Left cardiac atrium (tissue), 4 donors: ENCODE data around the gene GET4. TPM values are rescaled to one million over a fixed set of nuclear protein-coding genes. Genes with fewer than 3 reads are reported as not detected.
A peak's percentile ranks its signal among the peaks of the same experiment; 100 is the strongest.

Source experiments
- ATAC-seq, 2 donors: fragments of 200-7000 bp; cut with Tn5 transposase; one replicate each; pipeline ENCODE4 v1.9.1; 2020; ENCODE audit warnings: mild to moderate bottlenecking in 2 of 2, moderate library complexity in 2 of 2
- DNase-seq: peaks from one replicate; pipeline ENCODE4 v3.0.0-alpha.2; 2020
- intact Hi-C, 2 donors: fragments of 100-400 bp; cut with DNase I; formaldehyde crosslinking; loops; one replicate each; pipeline versions ENCODE4 v1.14.1 to v1.15.1; 2022 to 2023
- total RNA-seq, 2 donors: library from RNA; stranded (reverse); fragmentation: NEBNext Ultra II Directional; extraction: Animal tissue kit (Norgen Biotek cat#: 25700); gene quantifications; one replicate each; pipeline ENCODE4 v1.2.1, GENCODE V29; 2021
- donor health status: DM: no; HTN: yes; CAD: no.
- donor health status: DM: no; HTN: yes; CAD: no; lungs with severe emphysema.
- donor health status: DM: yes; HTN: yes; CAD: no.
- donor health status: Dilated cardiomyopathy.

The GET4 gene
- total RNA-seq, 2 donors from 2014 or later, result 17.8 to 28.3 TPM

DNA sequence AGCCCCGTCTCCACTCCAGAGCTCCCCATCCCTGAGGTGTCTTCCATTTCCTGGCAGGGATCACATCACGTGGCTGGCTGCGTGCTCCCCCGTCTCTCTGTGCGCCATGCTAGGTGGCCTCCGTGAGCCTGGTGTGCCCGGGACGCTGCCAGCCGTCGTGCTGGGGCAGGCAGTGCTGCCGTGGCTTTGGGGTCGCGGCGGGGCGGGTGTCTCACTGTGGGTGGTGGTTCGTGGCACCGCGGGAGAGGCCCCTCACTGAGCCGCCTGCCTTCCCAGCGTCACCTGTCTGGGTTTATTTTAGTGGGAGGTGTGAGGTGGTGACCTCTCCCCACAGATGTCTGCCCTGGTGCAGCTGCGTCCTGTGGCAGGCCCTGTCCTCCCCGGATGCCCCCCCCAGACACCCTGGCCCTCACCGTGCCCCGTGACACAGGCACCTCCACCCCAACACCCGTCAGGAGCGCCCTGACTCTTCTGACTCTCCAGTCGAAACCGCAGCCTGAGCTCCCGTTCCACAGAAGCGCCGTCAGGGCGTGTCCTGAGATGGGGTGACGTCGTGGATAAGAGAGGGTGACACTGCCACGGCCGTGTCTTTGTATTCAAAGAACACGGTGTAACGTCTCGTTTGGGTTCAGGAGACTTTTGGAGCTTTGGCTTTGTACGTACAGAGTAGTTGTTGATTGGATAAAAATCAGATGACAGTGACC is 18.0 kb downstream of the GET4 start:
- no peak for DNase-seq
- ATAC-seq, result no peak
- intact Hi-C loops, result no loop called here

DNA sequence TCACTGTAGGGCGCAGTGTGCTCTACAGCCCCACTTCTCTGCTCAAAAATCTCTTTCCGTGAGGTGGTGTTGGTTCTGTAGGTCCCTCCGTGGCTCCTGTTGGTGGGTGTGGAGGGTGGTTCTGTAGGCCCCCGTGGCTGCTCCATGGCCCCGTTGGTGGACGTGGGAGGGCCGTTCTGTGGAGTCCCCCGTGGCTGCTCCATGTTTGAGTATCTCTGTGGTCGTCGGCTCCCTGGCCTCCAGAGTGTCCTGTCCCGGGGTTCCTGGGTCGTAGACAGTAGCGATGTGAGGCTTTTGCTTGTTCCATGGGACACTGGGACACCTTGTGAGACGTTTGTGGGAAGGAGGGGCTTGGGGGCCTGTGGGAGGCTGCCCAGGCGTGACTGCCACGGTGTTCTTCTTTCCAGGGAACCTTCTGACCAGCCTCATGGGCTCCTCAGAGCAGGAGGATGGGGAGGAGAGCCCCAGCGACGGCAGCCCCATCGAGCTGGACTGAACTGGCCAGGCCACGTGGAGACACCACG is 18.6 kb downstream of the GET4 start:
- DNase-seq (no peak), ATAC-seq (no peak)
- intact Hi-C loops, result no loop called here

DNA sequence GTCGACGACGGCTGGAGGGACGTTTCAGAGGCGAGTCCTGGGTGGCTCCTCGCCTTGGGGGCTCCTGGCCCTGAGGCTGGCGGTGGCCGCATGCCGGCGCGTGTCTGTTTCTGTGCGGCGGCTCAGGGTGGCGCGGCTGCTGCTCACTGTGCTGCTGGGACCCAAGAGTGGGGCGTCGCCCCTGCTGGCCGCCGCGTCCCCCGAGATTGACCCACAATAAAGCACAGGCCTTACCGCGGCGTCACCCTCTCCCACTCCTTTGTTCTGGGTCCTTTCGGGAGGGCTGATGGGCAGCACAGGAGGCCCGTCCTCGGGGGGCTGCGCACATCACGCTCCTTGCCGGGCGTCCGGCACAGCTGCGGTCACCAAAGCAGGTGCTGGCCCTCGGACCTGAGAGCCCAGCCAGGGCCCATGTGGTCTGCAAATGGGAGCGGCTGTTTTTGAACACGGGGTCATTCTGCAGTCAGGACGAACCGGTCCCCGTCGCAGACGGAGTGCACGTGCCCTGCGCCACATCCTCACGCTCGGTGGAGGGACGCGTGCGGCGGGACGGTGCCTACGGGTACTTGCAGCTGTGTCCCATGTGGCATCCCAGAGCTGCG is 19.2 kb downstream of the GET4 start:
- ATAC-seq, result no peak
- intact Hi-C loops, result no loop called here
- DNase-seq, result no peak

DNA sequence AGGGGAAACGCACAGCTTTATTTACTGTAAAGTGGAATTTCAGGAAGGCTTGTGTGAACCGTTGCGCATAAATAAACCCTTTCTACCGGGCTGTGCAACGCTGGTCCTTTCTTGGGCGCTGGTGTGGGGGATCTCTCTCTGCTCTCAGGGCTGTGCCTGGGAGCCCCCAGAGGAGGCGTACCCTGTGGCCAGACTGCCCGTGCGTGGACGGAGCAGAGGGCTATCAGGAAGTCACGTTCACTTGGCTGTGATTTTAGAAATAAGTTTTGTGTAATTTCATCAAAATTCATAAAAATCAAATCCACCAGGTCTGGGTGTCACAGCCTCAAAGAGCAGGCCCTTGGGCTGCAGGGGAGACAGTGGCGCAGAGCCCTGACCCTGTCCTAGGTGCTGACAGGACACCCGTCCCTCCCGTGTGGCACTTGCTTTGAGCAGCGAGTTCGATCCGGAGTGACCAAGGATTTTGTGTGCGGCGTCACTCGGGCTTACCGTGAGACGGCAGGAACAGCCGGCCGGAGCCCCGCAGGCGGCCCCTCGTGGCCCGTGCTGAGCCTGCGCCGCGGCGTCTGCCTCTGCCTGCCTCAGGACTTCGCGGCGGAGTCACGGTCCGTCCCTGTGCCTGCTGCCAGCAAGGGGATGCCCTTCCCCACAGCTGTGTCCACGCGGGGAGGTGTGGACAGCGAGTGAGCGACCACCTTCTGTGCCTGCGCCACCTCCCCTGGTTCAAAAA is 20.2 kb downstream of the GET4 start:
- ATAC-seq (no peak), DNase-seq (no peak)
- intact Hi-C loops, result no loop called here

DNA sequence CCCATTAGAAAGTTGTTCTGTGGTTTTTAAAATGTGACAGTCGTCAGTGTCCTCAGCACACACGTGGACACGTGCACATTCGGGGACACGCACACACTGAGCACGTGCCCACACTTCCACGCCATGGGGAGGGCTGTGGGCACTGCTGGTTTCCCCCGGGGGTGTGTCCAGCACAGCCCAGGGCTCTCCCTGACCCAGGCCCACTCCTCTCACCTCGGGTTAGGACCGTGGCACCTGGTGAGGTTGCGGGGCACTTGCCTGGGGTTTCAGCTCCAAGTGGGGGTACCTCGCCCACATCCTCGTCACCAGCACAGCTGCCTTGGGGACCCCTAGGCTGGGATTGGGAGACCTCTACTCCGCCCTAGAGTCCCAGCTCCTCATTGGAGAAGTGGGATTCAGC is 20.7 kb downstream of the GET4 start:
- ATAC-seq (no peak), DNase-seq (no peak)
- intact Hi-C loops, result no loop called here

DNA sequence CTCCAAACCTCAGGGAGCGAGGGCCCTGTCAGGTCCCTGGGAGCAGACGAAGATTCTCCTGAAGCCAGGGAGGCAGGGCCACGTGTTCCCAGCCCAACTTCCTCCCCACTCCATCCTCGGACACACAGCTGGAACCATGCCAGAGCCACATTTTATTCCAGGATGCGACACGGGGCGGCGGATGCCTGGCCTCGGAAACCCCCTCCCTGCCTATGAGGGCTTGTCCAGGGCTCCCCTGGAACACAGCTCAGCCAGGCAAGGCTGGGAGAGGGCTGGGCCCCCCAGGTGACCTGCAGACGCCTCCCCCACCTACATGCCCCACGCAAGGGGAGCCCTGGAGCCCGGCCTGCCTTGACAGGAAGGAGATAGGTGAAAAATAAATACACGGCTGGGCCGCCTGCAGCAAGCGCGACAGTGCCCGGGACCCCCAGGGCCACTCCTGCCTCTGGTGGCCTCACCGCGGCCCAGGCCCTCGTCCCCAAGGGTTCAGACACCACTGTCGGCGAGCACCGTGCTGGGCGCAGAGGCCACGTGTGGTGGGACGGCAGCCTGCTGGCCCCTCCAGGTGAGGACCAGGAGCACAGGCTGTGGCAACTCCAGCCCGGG is 21.5 kb downstream of the GET4 start:
- peak; percentile 8 to 27 for ATAC-seq
- peak; percentile 60 for DNase-seq
- intact Hi-C loops, result no loop called here

DNA sequence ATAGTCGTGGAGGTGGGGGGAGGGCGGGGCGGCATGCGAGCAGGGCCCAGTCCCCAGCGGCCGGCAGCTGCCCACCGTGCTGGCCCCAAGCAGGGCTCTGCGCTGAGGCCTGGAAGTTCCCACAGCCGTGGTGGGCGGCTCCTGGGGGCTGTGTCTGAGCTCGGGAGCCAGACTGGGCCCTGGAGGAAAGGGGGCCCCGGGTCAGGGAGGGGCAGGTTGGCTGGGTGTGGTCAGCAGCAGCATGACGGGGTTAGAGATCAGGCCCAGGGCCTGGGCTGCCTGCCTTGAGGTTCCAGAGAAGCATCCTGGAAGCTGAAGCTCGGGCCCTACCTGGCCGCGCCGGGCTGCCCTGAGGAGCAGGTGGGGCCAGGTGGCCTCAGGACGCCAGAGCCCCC is 22.1 kb downstream of the GET4 start:
- ATAC-seq, result no peak
- intact Hi-C loops, result no loop called here
- DNase-seq, result no peak

DNA sequence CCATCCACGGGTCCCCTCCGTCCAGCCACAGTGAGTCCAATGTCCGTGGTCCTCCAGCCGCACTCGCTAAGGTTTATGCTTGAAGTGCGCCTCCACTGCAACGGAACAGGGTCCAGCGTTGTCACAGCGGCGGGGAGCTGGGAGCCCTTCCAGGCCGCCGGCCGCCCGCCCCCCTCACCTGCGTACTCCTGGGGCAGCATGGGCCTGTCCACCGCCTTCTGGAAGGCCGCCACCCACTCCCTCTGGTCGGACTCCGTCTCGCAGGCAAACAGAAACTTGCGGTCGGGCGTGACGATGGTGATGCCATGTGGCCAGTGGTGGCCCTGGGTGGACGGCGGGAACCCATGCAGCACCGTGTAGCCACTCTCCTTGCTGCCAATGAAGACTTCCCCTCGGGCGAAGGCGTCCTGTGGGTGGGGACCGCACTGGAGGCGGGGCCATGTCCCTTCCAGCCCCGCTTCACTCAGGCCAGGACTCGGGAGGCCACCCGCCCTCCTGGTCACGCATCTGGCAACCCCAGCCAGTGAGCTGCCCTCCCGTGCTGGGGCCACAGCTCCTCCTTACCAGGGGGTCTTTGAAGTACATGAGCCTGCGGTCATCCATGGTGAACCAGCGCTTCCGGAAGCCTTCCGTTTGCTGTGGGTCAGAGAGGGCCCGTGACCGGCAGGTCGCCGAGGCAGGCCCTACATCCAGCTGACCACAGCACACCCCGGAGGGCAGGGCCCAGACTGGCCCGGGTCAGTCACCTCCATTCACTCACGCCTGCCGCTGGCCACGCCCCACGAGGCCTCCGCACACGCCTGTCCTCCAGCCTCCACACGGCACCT is 22.7 kb downstream of the GET4 start:
- ATAC-seq (no peak), DNase-seq (no peak)
- intact Hi-C loops, result no loop called here

DNA sequence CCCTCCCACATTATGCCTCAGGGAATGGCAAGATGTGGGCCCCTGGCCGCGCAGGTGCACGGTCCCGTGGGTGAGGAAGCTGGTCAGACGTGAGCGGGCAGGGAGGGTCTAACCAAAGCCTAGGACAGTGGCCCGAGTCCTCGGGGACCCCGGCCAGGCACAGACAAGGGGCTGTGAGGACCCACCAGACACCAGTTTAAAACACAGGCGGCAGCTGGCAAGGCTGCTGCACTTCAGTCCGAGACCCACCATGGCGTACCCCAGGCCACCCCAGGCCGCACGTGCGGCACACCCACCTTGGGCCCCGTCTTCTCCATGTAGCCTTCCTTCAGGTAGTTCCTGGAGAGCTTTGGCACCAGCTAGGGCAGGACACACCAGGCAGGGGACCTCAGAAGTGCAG is 23.5 kb downstream of the GET4 start:
- DNase-seq (no peak), ATAC-seq (no peak)
- intact Hi-C loops, result no loop called here

DNA sequence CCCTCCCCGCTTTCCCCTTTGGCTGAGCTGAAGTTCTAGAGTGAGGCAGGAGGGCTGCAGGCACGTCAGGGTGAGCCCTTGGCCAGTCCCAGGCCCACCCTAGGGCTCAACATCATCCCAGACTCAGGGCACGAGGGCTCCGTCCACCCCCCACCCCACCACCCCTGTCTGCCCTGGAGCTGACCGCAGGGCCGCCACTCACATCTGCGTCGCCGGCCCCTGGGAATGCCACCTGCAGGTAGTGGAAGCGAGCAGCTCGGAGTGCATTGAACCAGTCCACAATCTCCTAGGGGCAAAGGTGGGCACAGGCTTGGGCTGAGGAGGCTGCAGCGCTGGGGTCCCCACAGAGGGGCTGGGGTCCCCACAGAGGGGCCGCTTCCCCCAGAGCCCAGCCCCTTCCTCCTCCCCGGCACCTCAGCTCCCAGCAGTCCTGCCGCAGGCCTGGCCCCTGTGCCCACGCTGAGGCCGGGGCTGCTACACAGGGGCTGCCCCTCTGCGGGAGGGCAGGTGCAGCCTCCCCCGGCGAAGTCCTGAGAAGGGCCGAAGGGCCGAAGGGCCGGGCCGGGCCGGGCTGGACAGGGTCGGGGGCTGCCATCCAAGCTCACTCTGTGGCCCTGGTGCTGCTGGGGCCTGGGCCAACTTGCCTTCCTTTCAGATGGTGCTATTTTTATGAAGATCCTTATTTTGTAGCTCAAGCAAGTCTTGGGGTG is 24.1 kb downstream of the GET4 start:
- intact Hi-C loops, result no loop called here
- DNase-seq (no peak), ATAC-seq (no peak)

DNA sequence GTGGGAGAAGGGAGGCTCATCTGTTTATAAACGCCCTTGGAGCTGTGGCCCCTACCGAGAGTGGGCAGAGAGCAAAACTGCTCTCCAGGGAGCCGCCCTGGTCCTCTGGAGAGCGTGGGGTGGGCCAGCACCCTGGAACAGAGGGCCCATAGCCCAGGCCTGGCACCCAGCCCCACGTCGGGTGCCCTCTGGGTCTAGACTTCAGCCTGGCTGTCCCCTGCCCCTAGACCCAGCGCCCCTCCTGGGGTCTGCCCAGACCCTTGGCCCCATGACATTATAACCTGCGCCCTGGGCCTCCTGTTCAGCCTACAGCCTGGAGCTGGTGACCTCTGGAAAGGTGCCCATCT is 24.7 kb downstream of the GET4 start:
- intact Hi-C loops, result no loop called here
- ATAC-seq (peak in 1 of 2 donors; percentile 2), DNase-seq (no peak)

DNA sequence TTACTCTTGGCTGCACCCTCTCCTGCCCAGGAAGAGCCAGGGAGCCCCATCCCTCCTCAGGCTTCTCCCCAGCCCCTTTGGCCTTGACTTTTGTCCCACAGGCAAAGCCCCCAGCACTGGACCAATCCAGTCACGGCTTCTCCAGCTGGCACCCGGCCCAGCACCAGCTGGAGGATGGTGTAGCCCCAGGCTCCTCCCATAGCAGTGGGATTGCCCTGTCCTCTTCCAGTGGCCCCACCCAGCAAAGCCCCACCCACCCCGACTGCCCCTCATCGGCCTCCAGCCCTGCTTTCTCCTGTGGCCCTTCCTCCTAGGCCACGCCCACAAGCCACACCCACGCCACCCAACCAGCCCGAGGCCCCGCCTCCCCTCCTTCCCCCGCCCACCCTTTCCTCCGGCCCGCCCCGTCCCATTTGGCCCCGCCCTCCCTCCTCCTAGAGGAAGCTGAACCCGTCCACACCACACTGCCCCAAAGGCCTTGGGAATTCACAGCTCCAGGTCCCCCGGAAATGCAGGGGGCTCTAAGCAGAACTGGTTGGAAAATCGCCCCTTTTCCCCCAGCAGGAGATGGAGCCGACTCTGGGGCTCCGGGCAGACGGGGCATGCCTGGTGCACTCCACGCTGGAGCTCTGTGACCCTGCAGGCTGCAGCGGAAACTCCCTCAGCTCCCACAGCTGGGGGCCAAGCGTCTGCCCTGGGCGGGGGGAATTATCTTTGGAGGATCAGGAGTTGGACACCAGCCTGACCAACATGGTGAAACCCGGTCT is 25.2 kb downstream of the GET4 start:
- ATAC-seq, result peak; percentile 60 to 77
- DNase-seq, result peak; percentile 88
- intact Hi-C loops, result no loop called here

DNA sequence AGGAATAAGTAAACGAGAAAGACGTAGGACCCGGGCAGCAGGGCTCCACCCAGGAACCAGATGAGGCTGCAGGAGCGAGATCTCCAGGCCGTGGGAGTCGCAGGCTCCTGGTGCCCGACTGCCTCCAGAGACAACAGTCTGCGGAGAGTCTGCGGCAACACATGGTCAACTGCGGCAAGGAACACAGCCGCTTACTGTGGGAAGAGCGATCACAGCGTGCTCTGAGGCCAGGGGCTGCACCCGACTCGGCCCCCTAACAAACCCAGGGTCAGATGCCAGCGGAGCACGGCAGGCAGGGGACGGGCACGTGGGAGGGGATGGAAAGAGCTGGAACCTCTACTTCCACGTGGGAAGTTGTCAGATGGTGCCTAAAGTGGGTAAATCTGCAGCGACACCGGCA is 26.6 kb downstream of the GET4 start:
- no peak for DNase-seq
- no peak for ATAC-seq
- intact Hi-C loops, result no loop called here

DNA sequence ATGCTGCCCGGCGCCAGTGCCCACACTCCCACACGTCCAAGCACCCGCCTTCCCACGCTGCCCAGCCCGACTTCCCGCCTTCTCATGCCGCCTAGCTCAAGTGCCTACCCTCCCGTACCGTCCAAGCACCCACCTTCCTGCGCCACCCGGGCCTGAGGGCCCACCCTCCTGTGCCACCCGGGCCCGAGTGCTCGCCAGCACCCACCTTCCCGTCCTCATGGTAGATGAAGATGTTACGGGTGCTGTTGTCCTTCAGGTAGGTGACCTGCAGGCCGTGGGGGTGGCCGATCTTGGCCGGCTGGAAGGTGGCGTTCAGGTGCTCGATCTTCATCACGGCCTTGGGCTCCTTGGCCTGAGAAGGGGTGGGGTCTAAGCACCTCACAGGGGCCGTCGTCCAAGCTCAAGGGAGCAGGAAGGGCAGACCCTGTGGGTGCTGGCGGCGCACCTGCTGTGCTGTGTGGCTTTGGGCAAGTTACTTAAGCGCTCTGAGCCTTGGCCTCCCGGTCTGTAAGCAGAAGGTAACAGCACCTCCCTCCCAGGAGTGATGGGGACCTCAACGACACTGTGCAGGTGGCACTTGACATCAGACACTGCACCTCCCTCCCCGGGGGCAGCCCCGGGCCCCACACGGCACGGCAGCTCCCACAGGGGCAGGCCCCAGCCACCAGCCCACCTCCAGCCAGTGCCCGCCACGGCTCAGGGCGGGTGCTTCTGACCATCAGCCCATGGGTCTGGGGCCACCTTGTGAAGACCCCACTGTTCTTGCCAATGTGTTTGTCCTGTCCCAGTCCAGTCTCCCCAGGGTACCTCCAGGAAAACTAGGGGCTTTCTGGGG is 27.8 kb downstream of the GET4 start:
- no peak for DNase-seq
- ATAC-seq, result no peak
- intact Hi-C loops, result no loop called here

DNA sequence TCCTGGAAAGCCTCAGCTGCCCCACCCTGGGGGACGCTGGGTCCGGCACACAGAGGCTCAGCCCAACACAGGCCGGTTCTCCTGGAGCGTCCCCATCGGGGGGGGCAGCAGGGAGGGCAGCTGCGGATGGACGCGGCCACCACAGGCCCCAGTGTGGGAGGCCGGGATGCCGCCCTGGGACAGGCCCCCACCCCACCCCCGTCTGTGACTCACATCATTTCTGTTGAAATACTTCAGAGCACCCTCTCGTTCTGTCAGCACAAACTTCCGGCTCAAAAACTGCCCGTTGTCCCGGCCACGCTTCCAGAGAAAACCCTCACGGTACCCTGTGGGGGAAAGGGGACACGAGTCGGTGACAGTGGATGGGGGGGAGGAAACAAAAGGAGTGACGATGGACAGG is 28.5 kb downstream of the GET4 start:
- intact Hi-C loops, result no loop called here
- peak in 1 of 2 donors; percentile 7 for ATAC-seq
- peak; percentile 67 for DNase-seq

DNA sequence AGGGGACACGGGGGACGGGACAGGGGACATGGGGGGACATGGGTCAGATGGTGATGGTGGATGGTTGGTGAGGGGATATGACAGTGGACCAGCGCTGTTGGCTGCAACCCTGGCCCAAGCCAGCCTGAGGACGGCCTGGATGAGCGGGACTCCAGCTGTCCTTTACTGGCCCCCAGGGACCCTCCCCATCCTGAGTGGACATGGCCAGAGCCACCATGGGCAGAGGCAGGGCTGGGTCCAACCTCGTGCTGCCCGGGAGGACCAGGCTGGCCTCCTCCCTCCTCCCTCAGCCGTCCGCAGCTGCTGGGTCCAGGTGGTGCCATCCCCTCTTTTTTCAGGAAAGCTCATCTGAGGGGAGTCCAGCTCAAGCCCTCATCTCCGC is 30.4 kb downstream of the GET4 start:
- DNase-seq (no peak), ATAC-seq (no peak)
- intact Hi-C loops, result no loop called here
